Measurements from ENCODE around the gene SLC22A4. TPM values are rescaled to one million over a fixed set of nuclear protein-coding genes. Genes with fewer than 3 reads are reported as not detected.
A peak's percentile ranks its signal among the peaks of the same experiment; 100 is the strongest.

The SLC22A4 gene
- polyA plus RNA-seq, 2 of the 4 experiments (the other 2 are of a cell fraction), result 3.2 to 4.6 TPM

DNA sequence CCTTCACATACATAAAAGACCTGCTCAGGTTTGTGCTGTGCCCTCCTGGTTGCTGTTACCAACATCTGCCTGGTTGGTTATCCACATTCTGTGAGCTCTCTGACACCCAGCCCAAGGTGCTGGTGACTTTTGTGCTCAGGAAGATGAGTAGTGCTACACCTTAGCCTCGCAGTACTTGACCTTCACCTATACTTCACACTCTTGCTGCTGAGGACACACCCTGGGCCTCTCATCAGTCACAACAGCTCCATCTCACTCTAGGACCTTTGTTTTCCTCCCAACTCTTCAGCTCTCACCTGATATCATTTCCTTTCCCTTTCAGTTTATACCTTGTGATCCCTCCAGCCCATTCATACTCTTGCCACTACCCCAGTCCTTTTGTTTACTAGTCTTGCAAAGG lies 64.6 kb downstream of the SLC22A4 start:
- DNase-seq (ENCODE audit: low read depth in 1 of 2, low spot score in 1 of 2) (no peak), ATAC-seq (no peak), FAIRE-seq (no peak)
- Histone ChIP-seq H3K4me1 (peaks cover 32% of the 10 kb centered on the region), H3K9me3 (peaks cover 7% of the 10 kb centered on the region; the same call in 1 of the 3 replicates), H3K4me3 (no peak overlapping the region), H3K4me2 (no peak overlapping the region), H3K27ac (peak overlapping the region; percentile 3 to 22; a peak in 3 of 6 replicates)
- TF ChIP-seq POLR2A (IDR thresholded peaks at IDR 0.05; ENCODE audit: low read length) (no peak), CBX2 (IDR thresholded peaks at IDR 0.05; ENCODE audit: borderline replicate concordance, low read depth) (no peak), E2F6 (IDR thresholded peaks at IDR 0.05; ENCODE audit: borderline replicate concordance, low read depth) (no peak), ATOH8 (CRISPR knock-in tag; IDR thresholded peaks at IDR 0.05; ENCODE audit: low read depth) (no peak), JUNB (IDR thresholded peaks at IDR 0.05) (no peak), CEBPB (IDR thresholded peaks at IDR 0.05) (no peak)
- 83% methylated on average over 1 of the region's 1 CpG for WGBS (ENCODE audit: missing lambda C conversion rate)
- POLR2A ChIA-PET, result interaction anchor here (1.9 to 2.4 kb wide), 2 partner anchors 10 to 65 kb away, joined by 6 to 9 read pairs; partner anchors contain the start of genes SLC22A4 and SLC22A5
- CTCF ChIA-PET, result interaction anchor here (1.0 to 1.3 kb wide), 2 partner anchors 25 to 86 kb away, joined by 3 to 4 read pairs; no protein-coding TSS in a partner anchor

DNA sequence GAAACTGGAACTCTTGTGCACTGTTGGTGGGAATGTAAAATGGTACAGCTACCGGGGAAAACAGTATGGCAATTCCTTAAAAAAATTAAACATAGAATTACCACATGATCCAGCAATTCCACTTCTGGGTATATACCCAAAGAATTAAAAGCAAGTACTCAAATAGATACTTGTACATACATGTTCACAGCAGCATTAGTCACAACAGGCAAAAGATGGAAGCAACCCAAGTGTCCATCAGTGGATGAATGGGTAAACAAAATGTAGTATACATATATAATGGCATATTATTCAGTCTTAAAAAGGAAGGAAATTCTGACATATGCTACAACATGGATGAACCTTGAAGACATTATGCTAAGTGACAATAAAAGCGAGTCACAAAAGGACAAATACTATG lies 67.9 kb downstream of the SLC22A4 start:
- H3K9me3 ChIP-seq, result peaks cover 7% of the 10 kb centered on the region; the same call in 1 of the 3 replicates
- no peak for TF ChIP-seq REST (IDR thresholded peaks at IDR 0.05)
- TF ChIP-seq FOSL2 (IDR thresholded peaks at IDR 0.05), result no peak
- no peak for TF ChIP-seq FOSL2 (CRISPR knock-in tag; IDR thresholded peaks at IDR 0.05)
- TF ChIP-seq PBX3 (IDR thresholded peaks at IDR 0.05), result no peak
- TF ChIP-seq CTCF (IDR thresholded peaks at IDR 0.05), result no peak
- no peak for TF ChIP-seq MAFK (IDR thresholded peaks at IDR 0.05; ENCODE audit: partially characterized antibody)
- no peak for TF ChIP-seq CEBPB (IDR thresholded peaks at IDR 0.05)
- no peak for TF ChIP-seq ZSCAN20 (CRISPR knock-in tag; IDR thresholded peaks at IDR 0.05)
- TF ChIP-seq NR3C1 (IDR thresholded peaks at IDR 0.05), result no peak
- no peak for TF ChIP-seq BCL3 (IDR thresholded peaks at IDR 0.05)
- no peak for TF ChIP-seq MAZ (IDR thresholded peaks at IDR 0.05; ENCODE audit: borderline replicate concordance, low read depth, low read length)
- no peak for TF ChIP-seq POLR2AphosphoS2 (conservative IDR thresholded peaks at IDR 0.05; ENCODE audit: low read length)
- no peak for TF ChIP-seq KDM1A (IDR thresholded peaks at IDR 0.05; ENCODE audit: low read depth)
- no peak for TF ChIP-seq RFX5 (IDR thresholded peaks at IDR 0.05)
- no peak for TF ChIP-seq E2F6 (IDR thresholded peaks at IDR 0.05; ENCODE audit: borderline replicate concordance, low read depth)
- TF ChIP-seq ATOH8 (CRISPR knock-in tag; IDR thresholded peaks at IDR 0.05; ENCODE audit: low read depth), result no peak
- TF ChIP-seq NFE2L2 (conservative IDR thresholded peaks at IDR 0.05; ENCODE audit: low read length), result no peak
- TF ChIP-seq, protein P1, sequence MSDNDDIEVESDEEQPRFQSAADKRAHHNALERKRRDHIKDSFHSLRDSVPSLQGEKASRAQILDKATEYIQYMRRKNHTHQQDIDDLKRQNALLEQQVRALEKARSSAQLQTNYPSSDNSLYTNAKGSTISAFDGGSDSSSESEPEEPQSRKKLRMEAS (IDR thresholded peaks at IDR 0.05), result no peak
- no peak for TF ChIP-seq NPAS2 (CRISPR knock-in tag; IDR thresholded peaks at IDR 0.05; ENCODE audit: borderline replicate concordance)
- no peak overlapping the region for H3K4me3 ChIP-seq
- WGBS (ENCODE audit: missing lambda C conversion rate), result 93% methylated on average over 2 of the region's 2 CpGs
- ChIA-PET POLR2A (interaction anchor here (1.9 kb wide), 1 partner anchor 68 kb away, joined by 11 read pairs; the partner anchor contains the start of gene SLC22A4), CTCF (no interaction called here)
- ATAC-seq, result no peak
- H3K4me2 ChIP-seq, result no peak overlapping the region
- H3K27ac ChIP-seq, result peak overlapping the region; percentile 92 to 94; a peak in 5 of 6 replicates
- peaks cover 56% of the 10 kb centered on the region for H3K4me1 ChIP-seq
- DNase-seq (ENCODE audit: low read depth in 1 of 2, low spot score in 1 of 2), result no peak
- FAIRE-seq, result no peak

All from A549 (cell line).